ENCODE results near the gene RAB8B. TPM values are rescaled to one million over a fixed set of nuclear protein-coding genes. Genes with fewer than 3 reads are reported as not detected.

RAB8B gene
- total RNA-seq, 1 donor from 2014 or later, result 21.5 TPM

- TF ChIP-seq, protein P1, sequence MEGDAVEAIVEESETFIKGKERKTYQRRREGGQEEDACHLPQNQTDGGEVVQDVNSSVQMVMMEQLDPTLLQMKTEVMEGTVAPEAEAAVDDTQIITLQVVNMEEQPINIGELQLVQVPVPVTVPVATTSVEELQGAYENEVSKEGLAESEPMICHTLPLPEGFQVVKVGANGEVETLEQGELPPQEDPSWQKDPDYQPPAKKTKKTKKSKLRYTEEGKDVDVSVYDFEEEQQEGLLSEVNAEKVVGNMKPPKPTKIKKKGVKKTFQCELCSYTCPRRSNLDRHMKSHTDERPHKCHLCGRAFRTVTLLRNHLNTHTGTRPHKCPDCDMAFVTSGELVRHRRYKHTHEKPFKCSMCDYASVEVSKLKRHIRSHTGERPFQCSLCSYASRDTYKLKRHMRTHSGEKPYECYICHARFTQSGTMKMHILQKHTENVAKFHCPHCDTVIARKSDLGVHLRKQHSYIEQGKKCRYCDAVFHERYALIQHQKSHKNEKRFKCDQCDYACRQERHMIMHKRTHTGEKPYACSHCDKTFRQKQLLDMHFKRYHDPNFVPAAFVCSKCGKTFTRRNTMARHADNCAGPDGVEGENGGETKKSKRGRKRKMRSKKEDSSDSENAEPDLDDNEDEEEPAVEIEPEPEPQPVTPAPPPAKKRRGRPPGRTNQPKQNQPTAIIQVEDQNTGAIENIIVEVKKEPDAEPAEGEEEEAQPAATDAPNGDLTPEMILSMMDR (IDR thresholded peaks at IDR 0.05; ENCODE audit: insufficient read depth, low read length, poor library complexity, severe bottlenecking), result no peak
- no peak for DNase-seq (ENCODE audit: low read depth)
- Histone ChIP-seq H3K27me3 (ENCODE audit: control insufficient read depth, insufficient read depth, low read length) (no peaks in the 10 kb centered on the region), H3K36me3 (ENCODE audit: control insufficient read depth, insufficient read depth, low read length) (no peaks in the 10 kb centered on the region), H3K4me3 (ENCODE audit: low read depth, low read length) (no peak overlapping the region)
Observed at GRCh38 chr15:63238171-63238570, 48.8 kb downstream of the RAB8B start.

GRCh38 chr15:63238796-63239195, 49.4 kb downstream of the RAB8B start:
- Histone ChIP-seq H3K27me3 (ENCODE audit: control insufficient read depth, insufficient read depth, low read length) (no peaks in the 10 kb centered on the region), H3K4me3 (ENCODE audit: low read depth, low read length) (no peak overlapping the region), H3K36me3 (ENCODE audit: control insufficient read depth, insufficient read depth, low read length) (no peaks in the 10 kb centered on the region)
- TF ChIP-seq, protein P1 (IDR thresholded peaks at IDR 0.05; ENCODE audit: insufficient read depth, low read length, poor library complexity, severe bottlenecking), result no peak
- no peak for DNase-seq (ENCODE audit: low read depth)

- DNase-seq (ENCODE audit: low read depth), result no peak
- Histone ChIP-seq H3K4me3 (ENCODE audit: low read depth, low read length) (no peak overlapping the region), H3K36me3 (ENCODE audit: control insufficient read depth, insufficient read depth, low read length) (no peaks in the 10 kb centered on the region), H3K27me3 (ENCODE audit: control insufficient read depth, insufficient read depth, low read length) (no peaks in the 10 kb centered on the region)
- TF ChIP-seq, protein P1 (IDR thresholded peaks at IDR 0.05; ENCODE audit: insufficient read depth, low read length, poor library complexity, severe bottlenecking), result no peak
Observed at GRCh38 chr15:63240109-63240508, 50.7 kb downstream of the RAB8B start.

DNA sequence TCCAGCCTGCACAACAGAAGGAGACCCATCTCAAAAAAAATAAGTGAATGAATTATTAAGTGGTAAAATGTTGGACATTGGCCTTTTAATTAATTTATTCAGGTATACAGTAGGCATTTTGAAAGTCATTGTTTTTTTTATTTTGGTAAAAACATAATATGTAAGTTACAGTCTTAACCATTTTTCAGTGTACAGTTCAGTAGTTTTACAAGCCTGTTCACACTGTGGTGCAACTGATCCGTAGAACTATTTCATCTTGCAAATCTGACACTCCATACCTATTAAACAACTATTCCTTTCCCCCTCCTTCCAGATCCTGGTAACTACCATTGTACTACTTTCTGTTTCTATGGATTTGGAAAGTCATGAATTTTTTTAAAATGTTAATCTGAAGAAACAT, 51.9 kb downstream of the RAB8B start:
- Histone ChIP-seq H3K27me3 (ENCODE audit: control insufficient read depth, insufficient read depth, low read length) (no peaks in the 10 kb centered on the region), H3K4me3 (ENCODE audit: low read depth, low read length) (no peak overlapping the region), H3K36me3 (ENCODE audit: control insufficient read depth, insufficient read depth, low read length) (no peaks in the 10 kb centered on the region)
- no peak for DNase-seq (ENCODE audit: low read depth)
- TF ChIP-seq, protein P1 (IDR thresholded peaks at IDR 0.05; ENCODE audit: insufficient read depth, low read length, poor library complexity, severe bottlenecking), result no peak

GRCh38 chr15:63243101-63243500, 53.7 kb downstream of the RAB8B start:
- no peak for DNase-seq (ENCODE audit: low read depth)
- no peak overlapping the region for H3K4me3 ChIP-seq (ENCODE audit: low read depth, low read length)
- no peaks in the 10 kb centered on the region for H3K27me3 ChIP-seq (ENCODE audit: control insufficient read depth, insufficient read depth, low read length)
- no peaks in the 10 kb centered on the region for H3K36me3 ChIP-seq (ENCODE audit: control insufficient read depth, insufficient read depth, low read length)
- TF ChIP-seq, protein P1 (IDR thresholded peaks at IDR 0.05; ENCODE audit: insufficient read depth, low read length, poor library complexity, severe bottlenecking), result no peak

DNA sequence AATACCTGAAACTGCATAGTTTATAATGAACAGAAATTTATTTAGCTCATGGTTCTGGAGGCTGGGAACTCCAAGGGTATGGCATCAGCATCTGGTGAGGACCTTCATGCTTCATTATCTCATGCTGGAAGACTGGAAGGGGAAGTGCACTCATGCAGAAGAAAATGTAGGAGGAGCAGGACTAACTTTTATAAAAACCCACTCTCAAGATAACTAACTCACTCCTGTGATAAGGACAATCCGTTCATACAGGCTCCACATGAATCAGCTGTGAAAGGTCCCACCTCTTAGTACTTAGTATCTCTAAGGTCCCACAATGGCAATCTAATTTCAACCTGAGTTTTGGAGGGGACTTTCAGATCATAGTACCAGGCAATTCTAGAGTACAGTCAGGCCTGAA, 54.4 kb downstream of the RAB8B start:
- DNase-seq (ENCODE audit: low read depth), result no peak
- no peak overlapping the region for H3K4me3 ChIP-seq (ENCODE audit: low read depth, low read length)
- no peaks in the 10 kb centered on the region for H3K27me3 ChIP-seq (ENCODE audit: control insufficient read depth, insufficient read depth, low read length)
- no peaks in the 10 kb centered on the region for H3K36me3 ChIP-seq (ENCODE audit: control insufficient read depth, insufficient read depth, low read length)
- TF ChIP-seq, protein P1 (IDR thresholded peaks at IDR 0.05; ENCODE audit: insufficient read depth, low read length, poor library complexity, severe bottlenecking), result no peak

Measured in kidney epithelial cell (primary cell).